ENCODE results near the gene NHSL1.

NHSL1 gene

DNA sequence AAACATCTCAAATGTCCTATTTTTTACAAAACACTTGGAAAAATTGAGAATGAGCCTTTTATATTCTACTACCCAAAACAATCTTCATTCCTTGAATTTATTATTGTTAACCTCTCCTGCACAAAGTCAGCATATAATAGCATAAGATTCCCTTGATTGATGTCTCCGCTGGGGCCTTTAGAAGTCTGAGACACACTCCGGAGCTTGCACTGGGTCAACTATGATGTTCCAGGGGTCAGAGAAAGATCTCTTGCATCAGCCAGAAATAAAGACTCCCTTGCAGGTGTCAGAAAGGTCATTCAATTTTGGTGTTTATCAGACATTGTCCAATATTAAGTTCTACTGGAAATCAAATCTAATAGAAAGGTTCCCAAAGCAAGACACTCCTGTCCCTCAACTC is 29.7 kb upstream of the NHSL1 start:
- H3K27ac ChIP-seq: no peak overlapping the region
- TF ChIP-seq, protein P1, sequence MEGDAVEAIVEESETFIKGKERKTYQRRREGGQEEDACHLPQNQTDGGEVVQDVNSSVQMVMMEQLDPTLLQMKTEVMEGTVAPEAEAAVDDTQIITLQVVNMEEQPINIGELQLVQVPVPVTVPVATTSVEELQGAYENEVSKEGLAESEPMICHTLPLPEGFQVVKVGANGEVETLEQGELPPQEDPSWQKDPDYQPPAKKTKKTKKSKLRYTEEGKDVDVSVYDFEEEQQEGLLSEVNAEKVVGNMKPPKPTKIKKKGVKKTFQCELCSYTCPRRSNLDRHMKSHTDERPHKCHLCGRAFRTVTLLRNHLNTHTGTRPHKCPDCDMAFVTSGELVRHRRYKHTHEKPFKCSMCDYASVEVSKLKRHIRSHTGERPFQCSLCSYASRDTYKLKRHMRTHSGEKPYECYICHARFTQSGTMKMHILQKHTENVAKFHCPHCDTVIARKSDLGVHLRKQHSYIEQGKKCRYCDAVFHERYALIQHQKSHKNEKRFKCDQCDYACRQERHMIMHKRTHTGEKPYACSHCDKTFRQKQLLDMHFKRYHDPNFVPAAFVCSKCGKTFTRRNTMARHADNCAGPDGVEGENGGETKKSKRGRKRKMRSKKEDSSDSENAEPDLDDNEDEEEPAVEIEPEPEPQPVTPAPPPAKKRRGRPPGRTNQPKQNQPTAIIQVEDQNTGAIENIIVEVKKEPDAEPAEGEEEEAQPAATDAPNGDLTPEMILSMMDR (IDR thresholded peaks at IDR 0.05): no peak
- no peak for TF ChIP-seq ZFX (IDR thresholded peaks at IDR 0.05; ENCODE audit: borderline replicate concordance)

DNA sequence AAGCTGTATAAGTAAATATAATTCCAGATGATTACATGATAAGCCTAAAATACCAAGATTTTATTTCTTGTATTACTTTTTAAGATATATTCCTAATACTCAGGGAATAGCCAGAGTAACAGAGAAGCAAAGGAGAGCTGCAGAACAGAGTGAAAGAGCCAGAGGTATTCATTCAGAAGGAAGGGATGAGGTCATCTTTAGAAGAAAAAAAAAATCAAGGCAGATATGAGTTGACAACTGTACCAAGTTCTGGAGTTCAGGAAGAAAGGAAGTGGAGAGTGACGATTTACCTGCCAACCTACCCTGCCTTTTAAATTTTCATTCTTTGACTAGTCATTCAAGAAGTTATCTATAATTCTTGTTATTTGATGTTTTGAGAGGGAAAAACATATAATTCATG is 28.8 kb upstream of the NHSL1 start:
- TF ChIP-seq, protein P1 (IDR thresholded peaks at IDR 0.05): no peak
- no peak for TF ChIP-seq ZFX (IDR thresholded peaks at IDR 0.05; ENCODE audit: borderline replicate concordance)
- H3K27ac ChIP-seq: no peak overlapping the region

DNA sequence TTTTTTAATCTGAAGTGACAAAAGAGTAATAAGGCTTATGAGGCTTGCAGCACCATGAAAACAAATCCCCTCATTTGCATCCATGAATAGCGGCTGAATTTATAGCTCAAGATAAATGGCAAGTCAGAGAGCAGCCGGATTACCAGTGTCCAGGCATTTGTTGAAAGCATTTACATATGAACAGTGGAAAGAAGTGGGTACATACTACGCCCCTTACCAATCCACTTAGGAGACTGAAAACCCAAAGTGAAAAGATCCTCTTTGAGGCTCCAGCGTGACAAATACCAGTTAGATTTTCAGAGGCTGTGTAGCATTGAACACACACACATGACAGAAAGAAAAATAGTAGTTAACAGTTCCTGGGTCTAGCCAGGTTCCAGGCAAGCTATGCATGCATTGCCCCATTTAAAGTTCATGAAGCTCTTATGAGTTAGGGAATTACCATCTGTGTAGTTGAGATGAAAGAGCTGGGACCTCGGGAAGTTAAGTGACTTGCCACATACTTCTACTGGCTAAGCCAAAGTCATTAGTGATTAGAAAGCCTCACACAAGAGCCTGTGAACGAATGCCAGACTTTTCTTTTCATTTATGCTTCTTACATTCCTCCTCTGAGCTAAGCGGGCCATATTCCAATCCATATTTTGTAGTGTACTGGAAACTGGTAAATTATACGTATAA is 28.3 kb upstream of the NHSL1 start:
- no peak overlapping the region for H3K27ac ChIP-seq
- no peak for TF ChIP-seq ZFX (IDR thresholded peaks at IDR 0.05; ENCODE audit: borderline replicate concordance)
- TF ChIP-seq, protein P1 (IDR thresholded peaks at IDR 0.05): no peak

DNA sequence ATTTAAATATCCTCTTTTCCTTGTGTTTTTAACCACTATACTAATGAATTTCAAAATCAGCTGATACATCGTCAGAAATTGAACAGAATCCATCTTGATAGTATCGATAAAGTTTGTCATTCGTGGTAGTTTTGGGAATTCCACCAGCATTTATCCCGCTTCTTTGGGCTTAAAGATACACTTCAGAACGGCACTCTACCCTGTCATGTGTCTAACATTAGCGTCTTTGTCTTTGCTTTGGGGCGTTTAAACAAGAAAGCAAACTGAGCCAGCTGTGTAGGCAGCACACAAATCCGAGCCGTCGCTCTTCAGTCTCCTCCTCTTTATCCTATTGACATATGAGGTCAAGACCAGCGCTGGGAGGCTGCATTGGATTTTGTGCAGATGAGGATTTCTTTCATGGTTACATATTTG is 27.5 kb upstream of the NHSL1 start:
- H3K27ac ChIP-seq: no peak overlapping the region
- TF ChIP-seq, protein P1 (IDR thresholded peaks at IDR 0.05): no peak
- TF ChIP-seq ZFX (IDR thresholded peaks at IDR 0.05; ENCODE audit: borderline replicate concordance): no peak

DNA sequence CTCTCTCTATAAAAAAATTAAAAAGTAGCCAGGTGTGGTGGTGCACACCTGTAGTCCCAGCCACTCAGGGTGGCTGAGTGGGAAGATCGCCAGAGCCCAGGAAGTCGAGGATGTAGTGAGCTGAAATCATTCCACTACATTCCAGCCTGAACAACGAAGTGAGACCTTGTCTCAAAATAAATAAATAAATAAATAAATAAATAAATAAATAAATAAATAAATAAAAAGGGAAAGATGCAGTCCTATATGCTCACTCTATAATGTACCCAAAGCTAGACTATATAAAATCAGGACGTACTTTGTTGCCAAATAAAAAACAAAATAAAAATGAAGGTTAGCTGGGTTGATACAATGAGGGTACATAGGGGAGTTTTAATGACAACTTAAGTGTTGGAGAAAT is 26.1 kb upstream of the NHSL1 start:
- no peak for TF ChIP-seq ZFX (IDR thresholded peaks at IDR 0.05; ENCODE audit: borderline replicate concordance)
- TF ChIP-seq, protein P1 (IDR thresholded peaks at IDR 0.05): no peak
- no peak overlapping the region for H3K27ac ChIP-seq

DNA sequence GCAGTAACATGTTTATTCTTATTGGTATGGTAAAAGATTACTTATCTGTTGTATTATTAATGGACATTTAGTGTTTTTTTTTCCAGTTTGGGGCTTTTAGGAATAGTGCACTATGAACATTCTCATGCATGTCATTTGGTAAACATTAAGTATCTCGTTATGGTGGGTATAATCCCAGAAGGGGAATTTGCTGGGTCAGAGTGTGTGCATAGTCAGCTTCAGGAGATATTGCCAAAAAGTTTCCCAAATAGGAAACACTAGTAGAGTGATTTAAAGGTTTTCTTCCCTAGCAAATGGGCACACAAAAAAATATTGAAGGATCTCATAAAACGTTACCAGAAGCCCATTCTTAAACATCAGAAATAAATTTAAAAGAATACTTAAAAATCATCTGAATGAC is 25.2 kb upstream of the NHSL1 start:
- no peak overlapping the region for H3K27ac ChIP-seq
- TF ChIP-seq, protein P1 (IDR thresholded peaks at IDR 0.05): no peak
- no peak for TF ChIP-seq ZFX (IDR thresholded peaks at IDR 0.05; ENCODE audit: borderline replicate concordance)

DNA sequence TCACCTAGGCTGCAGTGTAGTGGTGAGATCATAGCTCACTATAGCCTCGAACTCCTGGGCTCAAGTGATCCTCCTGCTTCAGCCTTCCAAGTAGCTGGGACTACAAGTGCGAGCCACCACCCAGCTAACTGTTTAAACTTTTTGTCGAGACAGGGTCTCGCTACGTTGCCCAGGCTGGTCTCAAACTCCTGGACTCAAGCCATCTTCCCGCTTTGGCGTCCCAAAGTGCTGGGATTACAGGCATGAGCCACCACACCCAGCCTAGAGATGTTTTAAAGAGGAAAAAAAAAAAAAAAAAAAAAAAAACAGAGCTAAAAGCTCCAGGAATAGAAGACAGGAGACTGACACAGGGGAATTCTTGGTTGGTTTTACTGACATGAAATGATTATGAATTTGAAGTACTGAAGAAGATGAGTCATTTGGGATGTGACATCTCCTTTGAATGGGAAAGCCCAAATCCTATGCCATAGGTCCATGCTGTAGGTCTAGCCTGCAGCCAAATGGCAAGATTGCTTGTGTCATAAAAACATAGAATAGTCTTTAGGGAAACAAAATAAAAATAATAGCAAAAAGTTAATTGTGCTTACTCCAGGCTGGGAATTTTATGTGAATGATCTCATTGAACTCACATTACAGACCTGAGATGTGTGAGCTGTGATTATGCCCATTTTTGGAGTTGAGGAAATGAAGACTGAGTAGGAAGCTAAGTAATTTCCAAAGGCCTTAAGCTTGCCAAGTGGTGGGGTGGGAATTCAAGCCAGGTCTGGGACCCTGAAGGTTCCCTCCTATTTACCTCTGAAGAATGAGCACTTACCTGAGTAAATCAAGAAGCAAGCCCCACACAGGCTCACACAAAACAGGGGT is 24.3 kb upstream of the NHSL1 start:
- no peak overlapping the region for H3K27ac ChIP-seq
- TF ChIP-seq, protein P1 (IDR thresholded peaks at IDR 0.05): no peak
- TF ChIP-seq ZFX (IDR thresholded peaks at IDR 0.05; ENCODE audit: borderline replicate concordance): no peak

Measured in 22Rv1 (cell line).